A549 (cell line): ENCODE measurements around the gene ZNF296. TPM values are rescaled to one million over a fixed set of nuclear protein-coding genes. Genes with fewer than 3 reads are reported as not detected.

Experiments
- ATAC-seq, 2 experiments: fragments of 200-7000 bp in 1 of 2; fragments of >200 bp in 1 of 2; cut with Nextera tagmentation in 1 of 2; cut with Tn5 transposase in 1 of 2; 3 replicates each; pipeline versions ENCODE4 v1.8.0 to v1.9.1; 2018 to 2020; ENCODE audit warnings: mild to moderate bottlenecking in 1 of 2, moderate library complexity in 1 of 2
- CTCF ChIA-PET: fragments of 300-600 bp; sonication (Branson Sonifier 250); formaldehyde crosslinking; extraction: SDS; loops from one replicate; lab custom pipeline; 2021; ENCODE audit warnings: antibody characterized with exemption, inconsistent platforms; lab: Yijun Ruan, JAX
- POLR2A ChIA-PET: fragments of 350-600 bp; formaldehyde crosslinking; extraction: SDS; loops from one replicate; lab custom pipeline; 2021; ENCODE audit warnings: antibody characterized with exemption, inconsistent platforms; lab: Yijun Ruan, JAX
- DNase-seq, 2 experiments: peaks; one replicate each; pipeline versions ENCODE4 v3.0.0 to v3.0.0-alpha.2; 2011 to 2016; ENCODE audit warnings: low read depth in 1 of 2, low spot score in 1 of 2
- FAIRE-seq: peaks from 2 replicates; lab custom pipeline; 2011; peaks lifted over from hg19 to GRCh38; lab: Jason Lieb, UNC
- H3K27ac ChIP-seq, 2 experiments: fragments of >200 bp; sonication (Bioruptor Twin); formaldehyde crosslinking; 3 replicates each; pipeline ENCODE4 v1.5.1; 2016 to 2017
- H3K4me1 ChIP-seq: fragments of >200 bp; sonication (Bioruptor Twin); formaldehyde crosslinking; 3 replicates; pipeline ENCODE4 v1.6.1; 2016
- H3K4me2 ChIP-seq: fragments of >200 bp; sonication (Bioruptor Twin); formaldehyde crosslinking; 3 replicates; pipeline ENCODE4 v1.6.1; 2016
- H3K4me3 ChIP-seq: fragments of >200 bp; sonication (Bioruptor Twin); formaldehyde crosslinking; 3 replicates; pipeline ENCODE4 v1.5.1; 2016
- H3K9me3 ChIP-seq: fragments of >200 bp; sonication (Bioruptor Twin); formaldehyde crosslinking; 3 replicates; pipeline ENCODE4 v1.6.1; 2016
- BCL3 ChIP-seq: fragments of >200 bp; sonication (Bioruptor Twin); formaldehyde crosslinking; IDR thresholded peaks from 3 replicates; pipeline ENCODE4 v1.6.1; 2016
- CHD4 ChIP-seq: fragments of 200-600 bp; sonication (generic); IDR thresholded peaks from 2 replicates; pipeline ENCODE4 v1.6.1; 2016; ENCODE audit warnings: antibody characterized with exemption, mild to moderate bottlenecking, borderline replicate concordance
- EHF ChIP-seq: fragments of 250-450 bp; sonication (Bioruptor Pico); IDR thresholded peaks from 2 replicates; pipeline ENCODE4 v1.5.0; 2020; ENCODE audit warnings: mild to moderate bottlenecking
- ELK1 ChIP-seq: fragments of 150-350 bp; IDR thresholded peaks from 2 replicates; pipeline ENCODE4 v1.6.1; 2014; ENCODE audit warnings: low read depth, mild to moderate bottlenecking, low read length
- HDAC2 ChIP-seq: fragments of 200-600 bp; sonication (generic); IDR thresholded peaks from 2 replicates; pipeline ENCODE4 v1.6.1; 2016
- HES2 ChIP-seq: fragments of >200 bp; sonication (Bioruptor Twin); formaldehyde crosslinking; IDR thresholded peaks from 2 replicates; pipeline ENCODE4 v1.6.1; 2016
- HOXA7 ChIP-seq: fragments of 250-450 bp; sonication (Bioruptor Pico); IDR thresholded peaks from 2 replicates; pipeline ENCODE4 v1.5.0; 2020; ENCODE audit warnings: mild to moderate bottlenecking, moderate library complexity
- JUNB ChIP-seq: fragments of >200 bp; sonication (Bioruptor Twin); formaldehyde crosslinking; IDR thresholded peaks from 2 replicates; pipeline ENCODE4 v1.6.1; 2016
- KDM1A ChIP-seq: fragments of 200-600 bp; sonication (generic); IDR thresholded peaks from 2 replicates; pipeline ENCODE4 v1.6.1; 2016; ENCODE audit warnings: low read depth, mild to moderate bottlenecking
- MAX ChIP-seq: IDR thresholded peaks from 2 replicates; pipeline ENCODE4 v1.6.1; 2012
- MAZ ChIP-seq: fragments of 150-350 bp; IDR thresholded peaks from 2 replicates; pipeline ENCODE4 v1.6.1; 2014; ENCODE audit warnings: antibody characterized with exemption, low read depth, low read length, borderline replicate concordance
- PHF8 ChIP-seq: fragments of 200-600 bp; sonication (generic); IDR thresholded peaks from 2 replicates; pipeline ENCODE4 v1.6.1; 2016; ENCODE audit warnings: low read depth, mild to moderate bottlenecking, antibody characterized with exemption, moderate library complexity, borderline replicate concordance
- POLR2A ChIP-seq: IDR thresholded peaks from 2 replicates; pipeline ENCODE4 v1.6.1; 2012; ENCODE audit warnings: mild to moderate bottlenecking, low read length
- POLR2AphosphoS2 ChIP-seq: conservative IDR thresholded peaks from 2 replicates; pipeline ENCODE4 v1.6.1; 2012; ENCODE audit warnings: low read length, improper control_type of control experiment, inconsistent platforms
- RARB ChIP-seq: fragments of 250-450 bp; sonication (Bioruptor Pico); IDR thresholded peaks from 2 replicates; pipeline ENCODE4 v1.8.0; 2021; ENCODE audit warnings: mild to moderate bottlenecking, moderate library complexity
- RNF2 ChIP-seq: fragments of 200-600 bp; sonication (generic); IDR thresholded peaks from 2 replicates; pipeline ENCODE4 v1.6.1; 2016; ENCODE audit warnings: low read depth, mild to moderate bottlenecking, antibody characterized with exemption, moderate library complexity, borderline replicate concordance
- SMC3 ChIP-seq: fragments of >200 bp; sonication (Bioruptor Twin); formaldehyde crosslinking; IDR thresholded peaks from 3 replicates; pipeline ENCODE4 v1.6.1; 2018; ENCODE audit warnings: inconsistent platforms
- SREBF2 ChIP-seq: fragments of 450-650 bp; IDR thresholded peaks from 2 replicates; pipeline ENCODE4 v1.6.1; 2014; ENCODE audit warnings: mild to moderate bottlenecking, moderate library complexity
- ZC3H11A ChIP-seq: fragments of 450-650 bp; IDR thresholded peaks from 2 replicates; pipeline ENCODE4 v1.6.1; 2014; ENCODE audit warnings: antibody characterized with exemption, mild to moderate bottlenecking
- ZNF302 ChIP-seq: fragments of 250-450 bp; sonication (Bioruptor Pico); IDR thresholded peaks from 2 replicates; pipeline ENCODE4 v1.9.0; 2021; ENCODE audit warnings: inconsistent platforms, mild to moderate bottlenecking, moderate library complexity
- WGBS: methylation state at CpG from one replicate; pipeline ENCODE4 v1.1.6; 2017; ENCODE audit errors: missing lambda C conversion rate; 5-methylcytosine and 5-hydroxymethylcytosine counted together
- polyA plus RNA-seq, 4 experiments: library from polyadenylated mRNA; depleted of rRNA in 3 of 4; stranded (reverse); fragments of >200 nt; fragmentation: RNase III in 1 of 4; extraction: RNeasy Plus Mini Kit Qiagen cat#74134 plus additional on column Dnase treatment in 1 of 4; gene quantifications; 2 replicates in 3 of 4; 3 replicates in 1 of 4; pipeline ENCODE4 v1.2.3, GENCODE V29; 2011 to 2017

The ZNF296 gene
- polyA plus RNA-seq, 2 of the 4 experiments (the other 2 are of a cell fraction), result 0.34 to 2.7 TPM

- FAIRE-seq, result no peak
- no peak for DNase-seq
- no peak overlapping the region for H3K4me3 ChIP-seq
- peaks cover 12% of the 10 kb centered on the region; the same call in 2 of the 3 replicates for H3K4me1 ChIP-seq
- H3K9me3 ChIP-seq, result no peaks in the 10 kb centered on the region
- ChIA-PET CTCF (interaction anchor here (1.0 to 1.6 kb wide), 4 partner anchors 12 to 53 kb away, joined by 3 to 5 read pairs (median 4); no protein-coding TSS in a partner anchor), POLR2A (no interaction called here)
- no peak overlapping the region for H3K27ac ChIP-seq
- H3K4me2 ChIP-seq, result no peak overlapping the region
- no peak for ATAC-seq
- no peak for TF ChIP-seq POLR2A
- no peak for TF ChIP-seq EHF (CRISPR knock-in tag)
- no peak for TF ChIP-seq RNF2
- no peak for TF ChIP-seq CHD4
- TF ChIP-seq JUNB, result no peak
- TF ChIP-seq ZC3H11A, result no peak
- no peak for TF ChIP-seq MAX
- no peak for TF ChIP-seq HES2
- TF ChIP-seq ELK1, result no peak
- no peak for TF ChIP-seq ZNF302 (CRISPR knock-in tag)
- no peak for TF ChIP-seq HOXA7
- TF ChIP-seq PHF8, result no peak
- TF ChIP-seq BCL3, result no peak
- TF ChIP-seq POLR2AphosphoS2, result no peak
- TF ChIP-seq RARB, result no peak
- 90% methylated on average over 15 of the region's 16 CpGs for WGBS
These were observed 28.5 kb upstream of the ZNF296 start for GRCh38 chr19:45104658-45105349.

- Histone ChIP-seq H3K4me1 (peaks cover 23% of the 10 kb centered on the region), H3K9me3 (no peaks in the 10 kb centered on the region), H3K4me3 (no peak overlapping the region), H3K27ac (no peak overlapping the region), H3K4me2 (no peak overlapping the region)
- DNase-seq, result no peak
- ChIA-PET CTCF (interaction anchor here (0.8 to 4.8 kb wide), 10 partner anchors 11 to 74 kb away, joined by 3 to 20 read pairs (median 5); partner anchors contain the start of genes PPP1R37 and TRAPPC6A), POLR2A (interaction anchor here (0.6 kb wide), 1 partner anchor 19 kb away, joined by 3 read pairs; no protein-coding TSS in a partner anchor)
- WGBS, result 82% methylated on average over 26 of the region's 26 CpGs
- FAIRE-seq, result no peak
- ATAC-seq, result no peak
- TF ChIP-seq ZNF302 (CRISPR knock-in tag) (no peak), HDAC2 (no peak), PHF8 (no peak), MAZ (no peak), KDM1A (no peak), SMC3 (no peak), SREBF2 (no peak)
- TF ChIP-seq, all 56 proteins: peak for 0
These were observed 27.4 kb upstream of the ZNF296 start for GRCh38 chr19:45103508-45104319.
